ENCODE measurements around the gene RBFOX1. TPM values are rescaled to one million over a fixed set of nuclear protein-coding genes. Genes with fewer than 3 reads are reported as not detected.

The RBFOX1 gene
- total RNA-seq, 1 donor from 2014 or later = not detected

- no peaks in the 10 kb centered on the region for H3K36me3 Mint-ChIP-seq (ENCODE audit: low read depth)
- TF ChIP-seq, protein P1, sequence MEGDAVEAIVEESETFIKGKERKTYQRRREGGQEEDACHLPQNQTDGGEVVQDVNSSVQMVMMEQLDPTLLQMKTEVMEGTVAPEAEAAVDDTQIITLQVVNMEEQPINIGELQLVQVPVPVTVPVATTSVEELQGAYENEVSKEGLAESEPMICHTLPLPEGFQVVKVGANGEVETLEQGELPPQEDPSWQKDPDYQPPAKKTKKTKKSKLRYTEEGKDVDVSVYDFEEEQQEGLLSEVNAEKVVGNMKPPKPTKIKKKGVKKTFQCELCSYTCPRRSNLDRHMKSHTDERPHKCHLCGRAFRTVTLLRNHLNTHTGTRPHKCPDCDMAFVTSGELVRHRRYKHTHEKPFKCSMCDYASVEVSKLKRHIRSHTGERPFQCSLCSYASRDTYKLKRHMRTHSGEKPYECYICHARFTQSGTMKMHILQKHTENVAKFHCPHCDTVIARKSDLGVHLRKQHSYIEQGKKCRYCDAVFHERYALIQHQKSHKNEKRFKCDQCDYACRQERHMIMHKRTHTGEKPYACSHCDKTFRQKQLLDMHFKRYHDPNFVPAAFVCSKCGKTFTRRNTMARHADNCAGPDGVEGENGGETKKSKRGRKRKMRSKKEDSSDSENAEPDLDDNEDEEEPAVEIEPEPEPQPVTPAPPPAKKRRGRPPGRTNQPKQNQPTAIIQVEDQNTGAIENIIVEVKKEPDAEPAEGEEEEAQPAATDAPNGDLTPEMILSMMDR (IDR thresholded peaks at IDR 0.05) = no peak
- intact Hi-C loops (cut with micrococcal nuclease) = no loop called here
- ChIA-PET CTCF (no interaction called here), POLR2A (no interaction called here)
- ATAC-seq (ENCODE audit: low read depth) = no peak
- no peak overlapping the region for H3K4me3 Mint-ChIP-seq
- no peaks in the 10 kb centered on the region for H3K4me1 Mint-ChIP-seq
- H3K27ac Mint-ChIP-seq = no peak overlapping the region
- no peaks in the 10 kb centered on the region for H3K27me3 Mint-ChIP-seq
- H3K9me3 Mint-ChIP-seq = peaks cover 3% of the 10 kb centered on the region
- no peak for DNase-seq
These were observed 23.1 kb downstream of the RBFOX1 start for GRCh38 chr16:7355758-7356157.

DNA sequence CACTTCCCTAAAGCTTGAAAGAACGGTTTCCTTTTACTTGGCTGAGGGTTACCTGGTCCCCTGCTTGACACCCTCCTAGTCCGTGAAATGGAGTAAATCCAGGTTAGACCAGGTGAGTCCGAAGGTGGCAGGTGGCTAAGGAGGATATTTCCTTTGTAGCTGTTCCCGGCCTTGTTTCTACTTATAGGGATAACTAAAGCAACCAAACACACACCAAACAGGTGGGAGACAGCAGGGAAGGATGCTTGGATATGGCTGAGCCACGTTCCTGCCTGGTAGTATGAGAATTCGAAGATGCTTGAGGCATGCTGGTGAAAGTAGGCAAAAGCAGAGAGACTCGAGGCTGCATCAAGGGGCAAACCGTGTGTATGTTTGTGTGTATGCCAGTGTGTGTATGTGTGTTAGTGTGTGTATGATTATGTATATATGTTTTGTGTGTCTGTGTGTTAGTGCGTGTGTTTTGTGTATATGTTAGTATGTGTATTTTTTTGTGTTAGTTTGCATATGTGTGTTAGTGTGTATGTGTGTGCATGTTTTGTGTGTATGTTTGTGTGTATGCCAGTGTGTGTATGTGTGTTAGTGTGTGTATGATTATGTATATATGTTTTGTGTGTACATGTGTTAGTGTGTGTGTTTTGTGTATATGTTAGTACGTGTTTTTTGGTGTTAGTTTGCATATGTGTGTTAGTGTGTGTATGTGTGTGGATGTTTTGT lies 28.9 kb downstream of the RBFOX1 start:
- peaks cover 8% of the 10 kb centered on the region for H3K9me3 Mint-ChIP-seq
- no peaks in the 10 kb centered on the region for H3K36me3 Mint-ChIP-seq (ENCODE audit: low read depth)
- no peak for ATAC-seq (ENCODE audit: low read depth)
- TF ChIP-seq, protein P1 (IDR thresholded peaks at IDR 0.05) = no peak
- H3K27ac Mint-ChIP-seq = no peak overlapping the region
- no peak overlapping the region for H3K4me3 Mint-ChIP-seq
- POLR2A ChIA-PET = no interaction called here
- no peaks in the 10 kb centered on the region for H3K4me1 Mint-ChIP-seq
- intact Hi-C loops (cut with micrococcal nuclease) = no loop called here
- H3K27me3 Mint-ChIP-seq = peaks cover 2% of the 10 kb centered on the region
- DNase-seq = no peak
- CTCF ChIA-PET = no interaction called here

GRCh38 chr16:7362231-7362630 lies 29.6 kb downstream of the RBFOX1 start:
- intact Hi-C loops (cut with micrococcal nuclease) = no loop called here
- DNase-seq = no peak
- ChIA-PET POLR2A (no interaction called here), CTCF (no interaction called here)
- Mint-ChIP-seq H3K36me3 (ENCODE audit: low read depth) (no peaks in the 10 kb centered on the region), H3K27ac (no peak overlapping the region), H3K9me3 (peaks cover 8% of the 10 kb centered on the region), H3K4me3 (no peak overlapping the region), H3K4me1 (no peaks in the 10 kb centered on the region), H3K27me3 (peaks cover 2% of the 10 kb centered on the region)
- TF ChIP-seq, protein P1 (IDR thresholded peaks at IDR 0.05) = no peak
- ATAC-seq (ENCODE audit: low read depth) = no peak

- POLR2A ChIA-PET = no interaction called here
- intact Hi-C loops (cut with micrococcal nuclease) = no loop called here
These were observed 31.1 kb downstream of the RBFOX1 start for GRCh38 chr16:7363422-7364417.

More at GRCh38 chr16:7363422-7364417, 31.1 kb downstream of the RBFOX1 start:
- Mint-ChIP-seq H3K27ac (no peak overlapping the region), H3K4me1 (no peaks in the 10 kb centered on the region), H3K27me3 (peaks cover 2% of the 10 kb centered on the region), H3K4me3 (no peak overlapping the region), H3K36me3 (ENCODE audit: low read depth) (no peaks in the 10 kb centered on the region), H3K9me3 (peaks cover 8% of the 10 kb centered on the region)
- DNase-seq = no peak
- TF ChIP-seq, protein P1 (IDR thresholded peaks at IDR 0.05) = no peak
- CTCF ChIA-PET = no interaction called here
- no peak for ATAC-seq (ENCODE audit: low read depth)
